Cortex of kidney (tissue), 1 donor: ENCODE results near the gene KIFAP3.
"Not testable (repeated sequence)": the region's sequence is repeated elsewhere in the genome, so short reads cannot be mapped to it uniquely, and the experiment has no call there.

Experiments
- DNase-seq: peaks from one replicate; lab custom pipeline; 2025; lab: John Stamatoyannopoulos, UW

KIFAP3 gene

GRCh38 chr1:170063109-170063826 is 11.2 kb downstream of the KIFAP3 start:
- no peak for DNase-seq

- DNase-seq, result not testable (repeated sequence)
These were observed 12.8 kb downstream of the KIFAP3 start for GRCh38 chr1:170061676-170062075.

GRCh38 chr1:170060015-170060520 is 14.4 kb downstream of the KIFAP3 start:
- not testable (repeated sequence) for DNase-seq

GRCh38 chr1:170049176-170049800 is 25.2 kb downstream of the KIFAP3 start:
- DNase-seq, result no peak

- DNase-seq, result no peak
These were observed 26.0 kb downstream of the KIFAP3 start for GRCh38 chr1:170048515-170048914.

- DNase-seq, result no peak
These were observed 30.3 kb downstream of the KIFAP3 start for GRCh38 chr1:170044187-170044586.

GRCh38 chr1:170041423-170042192 is 32.9 kb downstream of the KIFAP3 start:
- no peak for DNase-seq

GRCh38 chr1:170032531-170033280 is 41.8 kb downstream of the KIFAP3 start:
- no peak for DNase-seq

- no peak for DNase-seq
These were observed 44.3 kb downstream of the KIFAP3 start for GRCh38 chr1:170030212-170030611.

- DNase-seq, result no peak
These were observed 46.7 kb downstream of the KIFAP3 start for GRCh38 chr1:170027760-170028159.

GRCh38 chr1:170020859-170021258 is 53.6 kb downstream of the KIFAP3 start:
- no peak for DNase-seq

- no peak for DNase-seq
These were observed 57.0 kb downstream of the KIFAP3 start for GRCh38 chr1:170017478-170017877.

GRCh38 chr1:170012920-170013319 is 61.6 kb downstream of the KIFAP3 start:
- DNase-seq, result no peak

GRCh38 chr1:170010443-170010842 is 64.1 kb downstream of the KIFAP3 start:
- DNase-seq, result no peak

- DNase-seq, result no peak
These were observed 64.9 kb downstream of the KIFAP3 start for GRCh38 chr1:170009551-170009950.

GRCh38 chr1:170008745-170009144 is 65.8 kb downstream of the KIFAP3 start:
- not testable (repeated sequence) for DNase-seq

- not testable (repeated sequence) for DNase-seq
These were observed 71.1 kb downstream of the KIFAP3 start for GRCh38 chr1:170003270-170003835.

- no peak for DNase-seq
These were observed 73.2 kb downstream of the KIFAP3 start for GRCh38 chr1:170001266-170001665.

GRCh38 chr1:169999761-170000160 is 74.7 kb downstream of the KIFAP3 start:
- DNase-seq, result no peak

- DNase-seq, result no peak
These were observed 75.2 kb downstream of the KIFAP3 start for GRCh38 chr1:169999331-169999741.

GRCh38 chr1:169995993-169996392 is 78.5 kb downstream of the KIFAP3 start:
- no peak for DNase-seq

- DNase-seq, result no peak
These were observed 85.2 kb downstream of the KIFAP3 start for GRCh38 chr1:169989246-169989645.
